Immature natural killer cell (primary cell): ENCODE data around the gene CLEC19A. TPM values are rescaled to one million over a fixed set of nuclear protein-coding genes. Genes with fewer than 3 reads are reported as not detected.

ENCODE experiments used
- DNase-seq, 3 donors: peaks; one replicate each; pipeline ENCODE4 v3.0.0; 2022; ENCODE audit warnings: mixed read lengths in 1 of 3
- H3K27ac Mint-ChIP-seq, 6 donors: one replicate each; pipeline ENCODE4 v1.8.0; 2020; ENCODE audit warnings: mixed read lengths in 6 of 6, mild to moderate bottlenecking in 5 of 6, inconsistent platforms in 4 of 6, moderate library complexity in 3 of 6
- H3K27me3 Mint-ChIP-seq, 3 donors: one replicate each; pipeline ENCODE4 v1.8.0; 2020 to 2021; ENCODE audit warnings: low read depth in 3 of 3, mild to moderate bottlenecking in 3 of 3, mixed read lengths in 3 of 3, moderate library complexity in 3 of 3, inconsistent platforms in 1 of 3
- H3K36me3 Mint-ChIP-seq, 3 donors: one replicate each; pipeline ENCODE4 v1.8.0; 2020; ENCODE audit warnings: mixed read lengths in 3 of 3, inconsistent platforms in 2 of 3, mild to moderate bottlenecking in 2 of 3
- H3K4me1 Mint-ChIP-seq, 2 donors: one replicate each; pipeline ENCODE4 v1.8.0; 2020; ENCODE audit warnings: inconsistent platforms in 2 of 2, mild to moderate bottlenecking in 2 of 2, mixed read lengths in 2 of 2, moderate library complexity in 1 of 2
- H3K4me3 Mint-ChIP-seq, 5 donors: one replicate each; pipeline ENCODE4 v1.8.0; 2020; ENCODE audit warnings: mild to moderate bottlenecking in 5 of 5, mixed read lengths in 5 of 5, inconsistent platforms in 3 of 5, moderate library complexity in 3 of 5
- H3K9me3 Mint-ChIP-seq, 6 donors: one replicate each; pipeline ENCODE4 v1.8.0; 2020; ENCODE audit warnings: mild to moderate bottlenecking in 6 of 6, mixed read lengths in 6 of 6, inconsistent platforms in 4 of 6, moderate library complexity in 3 of 6
- polyA plus RNA-seq, 3 donors: library from polyadenylated mRNA; unstranded; fragments of 300-500 nt; fragmentation: Illumina TruSeq; gene quantifications; one replicate each; pipeline ENCODE4 v1.2.3, GENCODE V29; 2021

Gene CLEC19A
- polyA plus RNA-seq, 3 donors from 2014 or later = not detected

GRCh38 chr16:19265380-19265930 is 20.1 kb upstream of the CLEC19A start:
- H3K4me3 Mint-ChIP-seq = no peak overlapping the region
- peaks cover 0 to 5% (median 0%) of the 10 kb centered on the region in 6 donors for H3K9me3 Mint-ChIP-seq
- H3K27ac Mint-ChIP-seq = no peak overlapping the region
- peaks cover 0 to 3% (median 0%) of the 10 kb centered on the region in 3 donors for H3K27me3 Mint-ChIP-seq
- H3K36me3 Mint-ChIP-seq = no peaks in the 10 kb centered on the region
- DNase-seq = no peak
- no peaks in the 10 kb centered on the region for H3K4me1 Mint-ChIP-seq

- peaks cover 0 to 6% (median 5%) of the 10 kb centered on the region in 3 donors for H3K27me3 Mint-ChIP-seq
- no peak overlapping the region for H3K27ac Mint-ChIP-seq
Measured at GRCh38 chr16:19266774-19267173, 18.8 kb upstream of the CLEC19A start.

GRCh38 chr16:19269098-19269497 is 16.4 kb upstream of the CLEC19A start:
- Mint-ChIP-seq H3K4me1 (no peaks in the 10 kb centered on the region), H3K4me3 (no peak overlapping the region), H3K27me3 (peaks cover 1 to 6% (median 5%) of the 10 kb centered on the region in 3 donors), H3K36me3 (no peaks in the 10 kb centered on the region), H3K27ac (no peak overlapping the region), H3K9me3 (peaks cover 0 to 5% (median 0%) of the 10 kb centered on the region in 6 donors)
- no peak for DNase-seq

More at GRCh38 chr16:19266774-19267173, 18.8 kb upstream of the CLEC19A start:
- no peak overlapping the region for H3K4me3 Mint-ChIP-seq
- no peak for DNase-seq
- H3K9me3 Mint-ChIP-seq = peaks cover 0 to 5% (median 0%) of the 10 kb centered on the region in 6 donors
- no peaks in the 10 kb centered on the region for H3K4me1 Mint-ChIP-seq
- no peaks in the 10 kb centered on the region for H3K36me3 Mint-ChIP-seq

- no peaks in the 10 kb centered on the region for H3K4me1 Mint-ChIP-seq
- H3K9me3 Mint-ChIP-seq = peaks cover 0 to 2% (median 0%) of the 10 kb centered on the region in 6 donors
Measured at GRCh38 chr16:19274165-19274797, 11.2 kb upstream of the CLEC19A start.

GRCh38 chr16:19278403-19278802 is 7.1 kb upstream of the CLEC19A start:
- H3K4me3 Mint-ChIP-seq = no peak overlapping the region
- no peaks in the 10 kb centered on the region for H3K9me3 Mint-ChIP-seq
- DNase-seq = no peak
- peaks cover 2 to 4% (median 2%) of the 10 kb centered on the region in 3 donors for H3K27me3 Mint-ChIP-seq
- H3K4me1 Mint-ChIP-seq = no peaks in the 10 kb centered on the region
- H3K27ac Mint-ChIP-seq = no peak overlapping the region
- H3K36me3 Mint-ChIP-seq = no peaks in the 10 kb centered on the region

More at GRCh38 chr16:19274165-19274797, 11.2 kb upstream of the CLEC19A start:
- no peak overlapping the region for H3K27ac Mint-ChIP-seq
- DNase-seq = no peak
- peaks cover 4 to 8% (median 5%) of the 10 kb centered on the region in 3 donors for H3K27me3 Mint-ChIP-seq
- no peak overlapping the region for H3K4me3 Mint-ChIP-seq
- no peaks in the 10 kb centered on the region for H3K36me3 Mint-ChIP-seq

- Mint-ChIP-seq H3K4me1 (no peaks in the 10 kb centered on the region), H3K9me3 (peaks cover 0 to 2% (median 0%) of the 10 kb centered on the region in 6 donors), H3K36me3 (no peaks in the 10 kb centered on the region), H3K4me3 (no peak overlapping the region), H3K27me3 (peaks cover 0 to 3% (median 0%) of the 10 kb centered on the region in 3 donors), H3K27ac (no peak overlapping the region)
- no peak for DNase-seq
Measured at GRCh38 chr16:19281246-19281645, 4.3 kb upstream of the CLEC19A start.

GRCh38 chr16:19282101-19282500 is 3.4 kb upstream of the CLEC19A start:
- no peak overlapping the region for H3K27ac Mint-ChIP-seq
- no peak overlapping the region for H3K4me3 Mint-ChIP-seq
- DNase-seq = no peak
- peaks cover 0 to 2% (median 0%) of the 10 kb centered on the region in 6 donors for H3K9me3 Mint-ChIP-seq
- H3K4me1 Mint-ChIP-seq = no peaks in the 10 kb centered on the region
- H3K27me3 Mint-ChIP-seq = peaks cover 0 to 3% (median 2%) of the 10 kb centered on the region in 3 donors
- no peaks in the 10 kb centered on the region for H3K36me3 Mint-ChIP-seq

- Mint-ChIP-seq H3K27ac (no peak overlapping the region), H3K4me3 (no peak overlapping the region), H3K36me3 (no peaks in the 10 kb centered on the region), H3K27me3 (peaks cover 0 to 3% (median 3%) of the 10 kb centered on the region in 3 donors), H3K4me1 (no peaks in the 10 kb centered on the region), H3K9me3 (peaks cover 0 to 2% (median 0%) of the 10 kb centered on the region in 6 donors)
- DNase-seq = no peak
Measured at GRCh38 chr16:19283637-19284036, 1.9 kb upstream of the CLEC19A start.

GRCh38 chr16:19284207-19284606 is 1.3 kb upstream of the CLEC19A start:
- Mint-ChIP-seq H3K9me3 (peaks cover 0 to 2% (median 0%) of the 10 kb centered on the region in 6 donors), H3K27me3 (peaks cover 0 to 5% (median 3%) of the 10 kb centered on the region in 3 donors), H3K36me3 (no peaks in the 10 kb centered on the region), H3K4me1 (no peaks in the 10 kb centered on the region), H3K27ac (no peak overlapping the region), H3K4me3 (no peak overlapping the region)
- no peak for DNase-seq

- no peak for DNase-seq
- Mint-ChIP-seq H3K27me3 (peaks cover 0 to 5% (median 4%) of the 10 kb centered on the region in 3 donors), H3K4me3 (no peak overlapping the region), H3K9me3 (peaks cover 0 to 2% (median 0%) of the 10 kb centered on the region in 6 donors), H3K4me1 (no peaks in the 10 kb centered on the region), H3K27ac (no peak overlapping the region), H3K36me3 (no peaks in the 10 kb centered on the region)
Measured at GRCh38 chr16:19286827-19287226, 1.3 kb downstream of the CLEC19A start.

- Mint-ChIP-seq H3K9me3 (peaks cover 0 to 2% (median 0%) of the 10 kb centered on the region in 6 donors), H3K27me3 (peaks cover 0 to 5% (median 2%) of the 10 kb centered on the region in 3 donors), H3K27ac (no peak overlapping the region), H3K4me3 (no peak overlapping the region), H3K36me3 (no peaks in the 10 kb centered on the region), H3K4me1 (no peaks in the 10 kb centered on the region)
- DNase-seq = no peak
Measured at GRCh38 chr16:19287241-19287640, 1.7 kb downstream of the CLEC19A start.

- DNase-seq = no peak
- H3K36me3 Mint-ChIP-seq = no peaks in the 10 kb centered on the region
- H3K4me3 Mint-ChIP-seq = no peak overlapping the region
- H3K9me3 Mint-ChIP-seq = no peaks in the 10 kb centered on the region
- H3K27ac Mint-ChIP-seq = no peak overlapping the region
- H3K4me1 Mint-ChIP-seq = no peaks in the 10 kb centered on the region
- H3K27me3 Mint-ChIP-seq = peaks cover 2 to 5% (median 3%) of the 10 kb centered on the region in 3 donors
Measured at GRCh38 chr16:19288872-19289799, 3.6 kb downstream of the CLEC19A start.

- H3K4me3 Mint-ChIP-seq = no peak overlapping the region
- no peaks in the 10 kb centered on the region for H3K36me3 Mint-ChIP-seq
- H3K27ac Mint-ChIP-seq = no peak overlapping the region
- no peaks in the 10 kb centered on the region for H3K9me3 Mint-ChIP-seq
- DNase-seq = no peak
- no peaks in the 10 kb centered on the region for H3K4me1 Mint-ChIP-seq
- peaks cover 2 to 7% (median 6%) of the 10 kb centered on the region in 3 donors for H3K27me3 Mint-ChIP-seq
Measured at GRCh38 chr16:19289811-19290485, 4.4 kb downstream of the CLEC19A start.
